Measurements from ENCODE around the gene GNA12. TPM values are rescaled to one million over a fixed set of nuclear protein-coding genes. Genes with fewer than 3 reads are reported as not detected.

GNA12 gene
- total RNA-seq, 4 donors from 2014 or later, result 22.5 to 63.2 (median 35.1) TPM

- Histone ChIP-seq H3K4me1 (no peaks in the 10 kb centered on the region), H3K27ac (no peak overlapping the region), H3K4me3 (no peak overlapping the region), H3K27me3 (no peaks in the 10 kb centered on the region), H3K9me3 (no peaks in the 10 kb centered on the region), H3K36me3 (peaks cover 0 to 20% of the 10 kb centered on the region in 2 donors)
- ATAC-seq, result no peak
- no peak for TF ChIP-seq EP300 (IDR thresholded peaks at IDR 0.05)
- TF ChIP-seq POLR2AphosphoS5 (IDR thresholded peaks at IDR 0.05), result no peak
- no peak for TF ChIP-seq CTCF (IDR thresholded peaks at IDR 0.05)
- TF ChIP-seq POLR2A (IDR thresholded peaks at IDR 0.05), result no peak
- WGBS, 2 donors (ENCODE audit: low coverage in 1 of 2), result 91 to 100% methylated on average over 3 to 10 of the region's 12 CpGs
Observed at GRCh38 chr7:2776401-2776800, 67.7 kb downstream of the GNA12 start.

- H3K36me3 ChIP-seq, result peaks cover 0 to 21% of the 10 kb centered on the region in 2 donors
- ATAC-seq, result no peak
- no peak overlapping the region for H3K27ac ChIP-seq
- no peaks in the 10 kb centered on the region for H3K27me3 ChIP-seq
- 67% methylated on average over 1 of the region's 4 CpGs; no CpG with 5 or more reads in 1 of the 2 donors for WGBS, 2 donors (ENCODE audit: low coverage in 1 of 2)
- no peaks in the 10 kb centered on the region for H3K4me1 ChIP-seq
- H3K9me3 ChIP-seq, result no peaks in the 10 kb centered on the region
- no peak overlapping the region for H3K4me3 ChIP-seq
- TF ChIP-seq POLR2A (IDR thresholded peaks at IDR 0.05) (no peak), CTCF (IDR thresholded peaks at IDR 0.05) (no peak), EP300 (IDR thresholded peaks at IDR 0.05) (no peak), POLR2AphosphoS5 (IDR thresholded peaks at IDR 0.05) (no peak)
Observed at GRCh38 chr7:2775785-2776184, 68.3 kb downstream of the GNA12 start.

GRCh38 chr7:2775376-2775775, 68.7 kb downstream of the GNA12 start:
- WGBS, 2 donors (ENCODE audit: low coverage in 1 of 2), result 82 to 88% methylated on average over 8 to 9 of the region's 14 CpGs
- Histone ChIP-seq H3K27ac (no peak overlapping the region), H3K4me1 (no peaks in the 10 kb centered on the region), H3K27me3 (no peaks in the 10 kb centered on the region), H3K4me3 (no peak overlapping the region), H3K9me3 (no peaks in the 10 kb centered on the region), H3K36me3 (peaks cover 0 to 21% of the 10 kb centered on the region in 2 donors)
- TF ChIP-seq POLR2A (IDR thresholded peaks at IDR 0.05) (no peak), CTCF (IDR thresholded peaks at IDR 0.05) (no peak), EP300 (IDR thresholded peaks at IDR 0.05) (no peak), POLR2AphosphoS5 (IDR thresholded peaks at IDR 0.05) (no peak)
- no peak for ATAC-seq

- Histone ChIP-seq H3K4me3 (no peak overlapping the region), H3K9me3 (no peaks in the 10 kb centered on the region), H3K27me3 (no peaks in the 10 kb centered on the region), H3K36me3 (peaks cover 0 to 21% of the 10 kb centered on the region in 2 donors), H3K27ac (no peak overlapping the region), H3K4me1 (no peaks in the 10 kb centered on the region)
- WGBS, 2 donors (ENCODE audit: low coverage in 1 of 2), result 82 to 85% methylated on average over 3 to 7 of the region's 7 CpGs
- ATAC-seq, result no peak
- TF ChIP-seq POLR2A (IDR thresholded peaks at IDR 0.05), result no peak
- no peak for TF ChIP-seq POLR2AphosphoS5 (IDR thresholded peaks at IDR 0.05)
Observed at GRCh38 chr7:2774935-2775334, 69.2 kb downstream of the GNA12 start.

GRCh38 chr7:2774280-2774679, 69.8 kb downstream of the GNA12 start:
- no peaks in the 10 kb centered on the region for H3K27me3 ChIP-seq
- H3K4me1 ChIP-seq, result no peaks in the 10 kb centered on the region
- H3K27ac ChIP-seq, result no peak overlapping the region
- H3K9me3 ChIP-seq, result no peaks in the 10 kb centered on the region
- H3K4me3 ChIP-seq, result no peak overlapping the region
- ATAC-seq, result no peak
- peaks cover 0 to 21% of the 10 kb centered on the region in 2 donors for H3K36me3 ChIP-seq
- 74 to 79% methylated on average over 3 to 6 of the region's 6 CpGs for WGBS, 2 donors (ENCODE audit: low coverage in 1 of 2)
- TF ChIP-seq POLR2AphosphoS5 (IDR thresholded peaks at IDR 0.05) (no peak), EP300 (IDR thresholded peaks at IDR 0.05) (no peak), POLR2A (IDR thresholded peaks at IDR 0.05) (no peak), CTCF (IDR thresholded peaks at IDR 0.05) (no peak)

Data from gastroesophageal sphincter (tissue), 4 donors.